ENCODE data around the gene CWC15.

DNA sequence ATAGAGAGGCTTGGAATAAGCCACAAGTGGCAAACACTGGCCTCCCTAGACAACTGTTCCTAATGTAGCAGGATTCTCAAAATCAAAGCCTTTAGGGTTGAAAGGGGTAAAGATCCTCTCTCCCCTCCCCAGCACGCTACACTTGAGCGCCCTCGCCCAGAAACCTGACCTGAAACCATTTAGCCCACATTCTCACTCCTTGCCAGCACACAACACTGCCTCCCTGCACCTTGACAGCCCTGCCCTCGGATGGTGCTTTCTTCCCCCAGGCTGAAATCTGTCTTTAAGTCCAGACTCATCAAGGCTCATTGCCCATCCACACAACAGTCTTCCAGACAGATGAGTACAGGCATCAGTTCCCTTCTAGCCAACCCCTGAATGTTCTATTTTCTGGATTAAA, 26.5 kb downstream of the CWC15 start:
- TF ChIP-seq, protein P1, sequence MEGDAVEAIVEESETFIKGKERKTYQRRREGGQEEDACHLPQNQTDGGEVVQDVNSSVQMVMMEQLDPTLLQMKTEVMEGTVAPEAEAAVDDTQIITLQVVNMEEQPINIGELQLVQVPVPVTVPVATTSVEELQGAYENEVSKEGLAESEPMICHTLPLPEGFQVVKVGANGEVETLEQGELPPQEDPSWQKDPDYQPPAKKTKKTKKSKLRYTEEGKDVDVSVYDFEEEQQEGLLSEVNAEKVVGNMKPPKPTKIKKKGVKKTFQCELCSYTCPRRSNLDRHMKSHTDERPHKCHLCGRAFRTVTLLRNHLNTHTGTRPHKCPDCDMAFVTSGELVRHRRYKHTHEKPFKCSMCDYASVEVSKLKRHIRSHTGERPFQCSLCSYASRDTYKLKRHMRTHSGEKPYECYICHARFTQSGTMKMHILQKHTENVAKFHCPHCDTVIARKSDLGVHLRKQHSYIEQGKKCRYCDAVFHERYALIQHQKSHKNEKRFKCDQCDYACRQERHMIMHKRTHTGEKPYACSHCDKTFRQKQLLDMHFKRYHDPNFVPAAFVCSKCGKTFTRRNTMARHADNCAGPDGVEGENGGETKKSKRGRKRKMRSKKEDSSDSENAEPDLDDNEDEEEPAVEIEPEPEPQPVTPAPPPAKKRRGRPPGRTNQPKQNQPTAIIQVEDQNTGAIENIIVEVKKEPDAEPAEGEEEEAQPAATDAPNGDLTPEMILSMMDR (IDR thresholded peaks at IDR 0.05) = no peak
- no peak for TF ChIP-seq EZH2 (IDR thresholded peaks at IDR 0.05; ENCODE audit: borderline replicate concordance, insufficient read depth, low read depth, low read length, poor library complexity, severe bottlenecking)
